Sigmoid colon (tissue), 7 donors: ENCODE results near the gene RGMB. TPM values are rescaled to one million over a fixed set of nuclear protein-coding genes. Genes with fewer than 3 reads are reported as not detected.
A peak's percentile ranks its signal among the peaks of the same experiment; 100 is the strongest.

Experiments
- DNase-seq: peaks from one replicate; pipeline ENCODE4 v3.0.0-alpha.2; 2019
- H3K27ac ChIP-seq, 4 donors: fragments of 200-600 bp; sonication (generic); one replicate each; pipeline ENCODE4 v1.5.1; 2016 to 2019; ENCODE audit warnings: mild to moderate bottlenecking in 1 of 4
- H3K27me3 ChIP-seq, 3 donors: fragments of 200-600 bp; sonication (generic); one replicate each; pipeline ENCODE4 v1.5.1; 2019; ENCODE audit warnings: mild to moderate bottlenecking in 1 of 3
- H3K36me3 ChIP-seq, 4 donors: fragments of 200-600 bp; sonication (generic); one replicate each; pipeline ENCODE4 v1.5.1; 2016 to 2019
- H3K4me1 ChIP-seq, 4 donors: fragments of 200-600 bp; sonication (generic); one replicate each; pipeline ENCODE4 v1.5.1; 2017 to 2019
- H3K4me3 ChIP-seq, 4 donors: fragments of 200-600 bp; sonication (generic); one replicate each; pipeline ENCODE4 v1.5.1; 2017 to 2019; ENCODE audit warnings: mild to moderate bottlenecking in 2 of 4, moderate library complexity in 1 of 4
- H3K9me3 ChIP-seq, 4 donors: fragments of 200-600 bp in 3 of 4; sonication (generic) in 3 of 4; one replicate each; pipeline versions ENCODE4 v1.5.1 to v1.6.1; 2013 to 2019
- EP300 ChIP-seq, 4 donors: sonication (generic); formaldehyde crosslinking; IDR thresholded peaks; one replicate each; pipeline ENCODE4 v1.6.1; 2017; ENCODE audit warnings: antibody characterized with exemption in 4 of 4
- POLR2A ChIP-seq, 2 donors: fragments of 450-650 bp; IDR thresholded peaks; one replicate each; pipeline ENCODE4 v1.6.1; 2016; ENCODE audit warnings: antibody characterized with exemption in 2 of 2, mild to moderate bottlenecking in 2 of 2, moderate library complexity in 2 of 2
- POLR2AphosphoS5 ChIP-seq, 4 donors: sonication (generic); formaldehyde crosslinking; IDR thresholded peaks; one replicate each; pipeline ENCODE4 v1.6.1; 2017; ENCODE audit warnings: antibody characterized with exemption in 4 of 4
- WGBS, 2 donors: extraction: QIAGEN DNeasy Blood & Tissue Kit; methylation state at CpG; one replicate each; pipeline ENCODE4 v1.1.7; 2013; 5-methylcytosine and 5-hydroxymethylcytosine counted together
- intact Hi-C: fragments of 100-400 bp; cut with DNase I; formaldehyde crosslinking; loops from one replicate; pipeline ENCODE4 v1.15.1; 2023
- polyA plus RNA-seq, 3 donors: library from polyadenylated mRNA; stranded (reverse); fragments of 200-250 nt; gene quantifications; one replicate each; pipeline ENCODE4 v1.2.3, GENCODE V29; 2013
- total RNA-seq, 4 donors: library from RNA; depleted of rRNA; stranded (reverse); fragments of >200 nt; gene quantifications; one replicate each; pipeline ENCODE4 v1.1.0, GENCODE V29; 2016
- TF ChIP-seq, protein P1 (sequence below), 4 experiments: fragments of 450-650 bp in 3 of 4; fragments of 200-600 bp in 1 of 4; IDR thresholded peaks; one replicate each; pipeline ENCODE4 v1.5.1; 2016 to 2019; ENCODE audit warnings: antibody characterized with exemption in 4 of 4, mild to moderate bottlenecking in 3 of 4, moderate library complexity in 2 of 4
- donor health status: healthy with polysubstance abuse.
- donor health status: Bipolar disorder and iron deficiency.
- donor health status: healthy.

RGMB gene, protein sequence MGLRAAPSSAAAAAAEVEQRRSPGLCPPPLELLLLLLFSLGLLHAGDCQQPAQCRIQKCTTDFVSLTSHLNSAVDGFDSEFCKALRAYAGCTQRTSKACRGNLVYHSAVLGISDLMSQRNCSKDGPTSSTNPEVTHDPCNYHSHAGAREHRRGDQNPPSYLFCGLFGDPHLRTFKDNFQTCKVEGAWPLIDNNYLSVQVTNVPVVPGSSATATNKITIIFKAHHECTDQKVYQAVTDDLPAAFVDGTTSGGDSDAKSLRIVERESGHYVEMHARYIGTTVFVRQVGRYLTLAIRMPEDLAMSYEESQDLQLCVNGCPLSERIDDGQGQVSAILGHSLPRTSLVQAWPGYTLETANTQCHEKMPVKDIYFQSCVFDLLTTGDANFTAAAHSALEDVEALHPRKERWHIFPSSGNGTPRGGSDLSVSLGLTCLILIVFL
- total RNA-seq (10 to 100 TPM; 23.3 to 32.1 (median 25.0) TPM), polyA plus RNA-seq (10 to 100 TPM in 1 of 3 donors, 1 to 10 TPM in 2; 3.7 to 25.8 (median 6.0) TPM)

DNA sequence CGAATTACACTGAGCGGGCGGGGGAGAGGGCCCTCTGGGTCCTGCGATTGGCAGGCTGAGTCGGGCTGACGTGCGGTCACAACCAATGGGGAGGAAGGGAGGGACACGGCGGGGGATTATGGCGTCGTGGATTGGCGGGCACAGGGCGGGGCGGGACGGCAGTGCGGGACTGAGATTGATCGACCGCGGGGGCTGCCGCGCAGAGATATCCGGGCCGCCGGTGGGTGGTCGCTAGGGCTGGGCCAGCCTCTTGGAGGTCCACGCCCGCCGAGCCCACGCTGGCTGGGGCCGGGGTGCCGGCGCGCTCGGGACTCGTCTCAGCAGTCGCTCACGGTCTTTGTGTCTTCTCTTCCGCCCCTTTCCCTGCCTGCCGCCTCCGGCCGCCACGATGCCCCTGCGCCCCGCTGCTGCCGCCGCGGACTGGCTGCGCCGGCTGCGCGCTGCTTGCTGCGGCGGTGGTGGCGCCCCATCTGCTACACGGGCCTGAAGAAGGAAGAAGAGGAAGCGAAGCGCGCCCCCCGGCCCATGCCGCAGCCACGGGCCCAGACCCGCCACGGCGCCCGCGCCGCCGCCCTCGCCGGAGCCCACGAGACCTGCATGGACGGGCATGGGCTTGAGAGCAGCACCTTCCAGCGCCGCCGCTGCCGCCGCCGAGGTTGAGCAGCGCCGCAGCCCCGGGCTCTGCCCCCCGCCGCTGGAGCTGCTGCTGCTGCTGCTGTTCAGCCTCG lies at the start of gene RGMB:
Gene RGMB, plus strand, starts transcription at position 200 of the 728 bp plus-strand sequence. Its CDS starts 408 bp downstream, at position 608.
- H3K36me3 ChIP-seq = no peaks in the 10 kb centered on the region
- peak within 1 kb of the TSS; percentile 64 to 93 (median 83) for H3K4me3 ChIP-seq
- no peaks in the 10 kb centered on the region for H3K9me3 ChIP-seq
- H3K4me1 ChIP-seq = peaks cover 0 to 48% (median 32%) of the 10 kb centered on the region in 4 donors
- TF ChIP-seq POLR2AphosphoS5 (IDR thresholded peaks at IDR 0.05) (peak; percentile 71 to 94 (median 82)), POLR2A (IDR thresholded peaks at IDR 0.05) (peak; percentile 66 to 73), EP300 (IDR thresholded peaks at IDR 0.05) (no peak)
- TF ChIP-seq, protein P1, sequence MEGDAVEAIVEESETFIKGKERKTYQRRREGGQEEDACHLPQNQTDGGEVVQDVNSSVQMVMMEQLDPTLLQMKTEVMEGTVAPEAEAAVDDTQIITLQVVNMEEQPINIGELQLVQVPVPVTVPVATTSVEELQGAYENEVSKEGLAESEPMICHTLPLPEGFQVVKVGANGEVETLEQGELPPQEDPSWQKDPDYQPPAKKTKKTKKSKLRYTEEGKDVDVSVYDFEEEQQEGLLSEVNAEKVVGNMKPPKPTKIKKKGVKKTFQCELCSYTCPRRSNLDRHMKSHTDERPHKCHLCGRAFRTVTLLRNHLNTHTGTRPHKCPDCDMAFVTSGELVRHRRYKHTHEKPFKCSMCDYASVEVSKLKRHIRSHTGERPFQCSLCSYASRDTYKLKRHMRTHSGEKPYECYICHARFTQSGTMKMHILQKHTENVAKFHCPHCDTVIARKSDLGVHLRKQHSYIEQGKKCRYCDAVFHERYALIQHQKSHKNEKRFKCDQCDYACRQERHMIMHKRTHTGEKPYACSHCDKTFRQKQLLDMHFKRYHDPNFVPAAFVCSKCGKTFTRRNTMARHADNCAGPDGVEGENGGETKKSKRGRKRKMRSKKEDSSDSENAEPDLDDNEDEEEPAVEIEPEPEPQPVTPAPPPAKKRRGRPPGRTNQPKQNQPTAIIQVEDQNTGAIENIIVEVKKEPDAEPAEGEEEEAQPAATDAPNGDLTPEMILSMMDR (IDR thresholded peaks at IDR 0.05) = no peak
- H3K27ac ChIP-seq = peak within 1 kb of the TSS; percentile 89 to 97 (median 96)
- intact Hi-C loops = loop anchor here (2.0 to 5.0 kb wide), 3 partner anchors 154 to 1841 kb away; partner anchors contain the start of genes CHD1 and RIOK2
- peak; percentile 99 for DNase-seq
- WGBS, 2 donors = 0 to 1% methylated on average over 84 of the region's 84 CpGs
- H3K27me3 ChIP-seq = no peaks in the 10 kb centered on the region

DNA sequence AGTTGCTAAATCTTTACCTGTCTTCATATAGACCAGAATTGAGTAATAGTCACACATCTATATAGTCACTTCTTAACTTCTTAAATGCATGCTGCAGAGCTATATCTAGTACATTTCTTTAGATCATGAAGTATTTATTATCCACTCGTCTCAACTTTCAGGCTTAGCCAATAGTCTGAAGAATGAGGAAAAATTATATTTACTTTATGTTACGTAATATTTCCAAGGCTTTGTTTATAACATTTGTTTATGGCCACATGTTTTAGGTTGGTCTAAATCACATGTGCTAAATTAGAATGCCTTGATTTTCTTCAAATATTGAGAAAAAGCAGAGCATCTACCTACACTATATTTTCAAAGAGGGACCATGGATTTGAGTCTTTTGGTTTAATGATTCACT lies 47.2 kb upstream of the RGMB start:
- Histone ChIP-seq H3K4me1 (no peaks in the 10 kb centered on the region), H3K9me3 (no peaks in the 10 kb centered on the region), H3K27me3 (no peaks in the 10 kb centered on the region), H3K27ac (no peak overlapping the region), H3K36me3 (no peaks in the 10 kb centered on the region), H3K4me3 (no peak overlapping the region)
- intact Hi-C loops = no loop called here
- no peak for DNase-seq
- no peak for TF ChIP-seq POLR2A (IDR thresholded peaks at IDR 0.05)
- TF ChIP-seq EP300 (IDR thresholded peaks at IDR 0.05) = no peak
- TF ChIP-seq, protein P1 (IDR thresholded peaks at IDR 0.05) = no peak
- no peak for TF ChIP-seq POLR2AphosphoS5 (IDR thresholded peaks at IDR 0.05)
- WGBS, 2 donors = 18 to 57% methylated on average over 2 of the region's 2 CpGs

DNA sequence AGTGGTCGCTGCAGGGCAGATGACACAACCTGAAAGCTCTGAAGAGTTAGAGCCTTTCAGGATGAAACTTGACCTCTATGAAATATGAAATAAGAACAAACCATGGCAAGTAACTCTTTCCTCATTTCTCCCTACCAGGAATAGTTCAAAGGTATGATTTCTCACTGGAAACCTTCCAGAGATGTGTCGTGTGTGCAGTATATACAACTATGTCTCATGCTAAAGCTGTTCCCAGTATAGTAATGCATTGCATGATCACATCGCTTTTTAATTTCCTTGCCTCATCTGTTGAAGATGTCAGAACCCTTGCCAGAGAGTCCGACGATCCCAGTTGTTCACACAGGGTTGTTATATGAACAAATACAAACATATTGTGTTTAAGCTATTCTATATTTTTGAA lies 45.8 kb upstream of the RGMB start:
- no peak overlapping the region for H3K4me3 ChIP-seq
- intact Hi-C loops = no loop called here
- no peaks in the 10 kb centered on the region for H3K9me3 ChIP-seq
- WGBS, 2 donors = 82 to 93% methylated on average over 5 of the region's 5 CpGs
- H3K27me3 ChIP-seq = no peaks in the 10 kb centered on the region
- TF ChIP-seq, protein P1 (IDR thresholded peaks at IDR 0.05) = no peak
- TF ChIP-seq EP300 (IDR thresholded peaks at IDR 0.05) (no peak), POLR2AphosphoS5 (IDR thresholded peaks at IDR 0.05) (no peak), POLR2A (IDR thresholded peaks at IDR 0.05) (no peak)
- no peaks in the 10 kb centered on the region for H3K36me3 ChIP-seq
- H3K4me1 ChIP-seq = no peaks in the 10 kb centered on the region
- no peak for DNase-seq
- no peak overlapping the region for H3K27ac ChIP-seq

DNA sequence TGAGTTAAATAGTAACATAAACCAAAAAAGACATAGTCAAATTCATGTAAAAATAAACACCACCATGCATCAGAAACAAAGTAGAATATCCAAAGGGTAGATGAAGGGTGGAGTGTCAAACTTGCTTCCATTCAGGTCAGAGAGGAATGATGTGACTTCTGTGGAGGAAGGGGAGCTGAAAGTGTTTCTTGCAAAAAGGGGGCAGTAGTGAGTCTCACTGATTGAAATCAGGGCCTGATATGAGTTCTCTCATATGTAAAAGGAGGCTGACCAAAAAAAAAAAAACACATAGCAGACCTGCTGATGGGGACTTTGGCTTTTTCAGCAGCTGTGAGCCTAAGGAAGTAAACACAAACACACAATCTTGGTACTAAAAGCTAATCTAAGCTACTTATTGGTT lies 38.8 kb upstream of the RGMB start:
- Histone ChIP-seq H3K4me3 (no peak overlapping the region), H3K4me1 (no peaks in the 10 kb centered on the region), H3K27me3 (no peaks in the 10 kb centered on the region), H3K9me3 (no peaks in the 10 kb centered on the region), H3K27ac (no peak overlapping the region), H3K36me3 (no peaks in the 10 kb centered on the region)
- TF ChIP-seq, protein P1 (IDR thresholded peaks at IDR 0.05) = no peak
- TF ChIP-seq POLR2A (IDR thresholded peaks at IDR 0.05) (no peak), POLR2AphosphoS5 (IDR thresholded peaks at IDR 0.05) (no peak), EP300 (IDR thresholded peaks at IDR 0.05) (no peak)
- intact Hi-C loops = no loop called here
- no peak for DNase-seq
